ENCODE data around the gene ATF3.
A peak's percentile ranks its signal among the peaks of the same experiment; 100 is the strongest.
"Not testable (repeated sequence)": the region's sequence is repeated elsewhere in the genome, so short reads cannot be mapped to it uniquely, and the experiment has no call there.

Gene ATF3

GRCh38 chr1:212629450-212630157, 21.0 kb downstream of the ATF3 start:
- DNase-seq = no peak

GRCh38 chr1:212630158-212630900, 21.8 kb downstream of the ATF3 start:
- DNase-seq = peak; percentile 27

- no peak for DNase-seq
These were observed 24.6 kb downstream of the ATF3 start for GRCh38 chr1:212633161-212633560.

GRCh38 chr1:212634252-212634651, 25.7 kb downstream of the ATF3 start:
- no peak for DNase-seq

- no peak for DNase-seq
These were observed 26.6 kb downstream of the ATF3 start for GRCh38 chr1:212635141-212635631.

- no peak for DNase-seq
These were observed 29.3 kb downstream of the ATF3 start for GRCh38 chr1:212637902-212638301.

- DNase-seq = no peak
These were observed 30.1 kb downstream of the ATF3 start for GRCh38 chr1:212638492-212639151.

- not testable (repeated sequence) for DNase-seq
These were observed 31.0 kb downstream of the ATF3 start for GRCh38 chr1:212639524-212639923.

- no peak for DNase-seq
These were observed 31.8 kb downstream of the ATF3 start for GRCh38 chr1:212640223-212640878.

- DNase-seq = no peak
These were observed 33.4 kb downstream of the ATF3 start for GRCh38 chr1:212641956-212642355.

GRCh38 chr1:212643877-212644276, 35.3 kb downstream of the ATF3 start:
- DNase-seq = no peak

- DNase-seq = no peak
These were observed 36.4 kb downstream of the ATF3 start for GRCh38 chr1:212644866-212645545.

GRCh38 chr1:212645546-212646543, 37.3 kb downstream of the ATF3 start:
- DNase-seq = no peak

- no peak for DNase-seq
These were observed 38.0 kb downstream of the ATF3 start for GRCh38 chr1:212646588-212646987.

GRCh38 chr1:212647004-212647403, 38.4 kb downstream of the ATF3 start:
- DNase-seq = no peak

- no peak for DNase-seq
These were observed 39.9 kb downstream of the ATF3 start for GRCh38 chr1:212648431-212648830.

- no peak for DNase-seq
These were observed 40.5 kb downstream of the ATF3 start for GRCh38 chr1:212649020-212649419.

GRCh38 chr1:212650228-212650627, 41.7 kb downstream of the ATF3 start:
- no peak for DNase-seq

- DNase-seq = no peak
These were observed 43.0 kb downstream of the ATF3 start for GRCh38 chr1:212651521-212651920.

GRCh38 chr1:212651977-212652376, 43.4 kb downstream of the ATF3 start:
- no peak for DNase-seq

GRCh38 chr1:212652609-212653008, 44.0 kb downstream of the ATF3 start:
- DNase-seq = no peak

Measured in DMS153 (cell line).